Daoy (cell line): ENCODE data around the gene MARCHF2. TPM values are rescaled to one million over a fixed set of nuclear protein-coding genes. Genes with fewer than 3 reads are reported as not detected.

Experiments
- DNase-seq: peaks from one replicate; pipeline ENCODE4 v3.0.0-alpha.2; 2015; ENCODE audit warnings: low read depth
- total RNA-seq: library from RNA; depleted of rRNA; stranded (reverse); fragments of >200 nt; shearing (Covaris generic); gene quantifications from 2 replicates; pipeline ENCODE4 v1.2.3, GENCODE V29; 2014

The MARCHF2 gene
- total RNA-seq, 1 experiment from 2014 or later: 17.8 TPM

- DNase-seq: no peak
These were observed 25.2 kb upstream of the MARCHF2 start for GRCh38 chr19:8387688-8388611.

DNA sequence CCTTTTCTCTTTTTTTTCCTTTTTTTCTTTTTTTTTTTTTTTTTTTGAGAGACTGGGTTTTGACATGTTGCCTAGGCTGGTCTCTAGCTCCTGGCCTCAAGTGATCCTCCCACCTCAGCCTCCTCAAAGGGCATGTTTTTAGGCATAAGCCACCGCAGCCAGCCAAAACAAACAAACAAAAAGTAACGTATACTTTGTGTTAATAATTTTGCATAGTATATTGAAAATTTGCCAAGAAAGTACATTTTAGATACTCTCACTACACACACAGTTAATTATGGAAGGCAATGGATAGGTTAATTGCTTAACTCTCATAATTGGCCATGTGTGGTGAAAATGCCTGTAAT is 24.5 kb upstream of the MARCHF2 start:
- no peak for DNase-seq

GRCh38 chr19:8389891-8390616 is 23.1 kb upstream of the MARCHF2 start, which contains the start of gene RAB11B:
Gene RAB11B, plus strand, starts transcription at chr19:8390360. Its CDS starts 57 bp downstream, at chr19:8390417.
- DNase-seq: peak; percentile 100

DNA sequence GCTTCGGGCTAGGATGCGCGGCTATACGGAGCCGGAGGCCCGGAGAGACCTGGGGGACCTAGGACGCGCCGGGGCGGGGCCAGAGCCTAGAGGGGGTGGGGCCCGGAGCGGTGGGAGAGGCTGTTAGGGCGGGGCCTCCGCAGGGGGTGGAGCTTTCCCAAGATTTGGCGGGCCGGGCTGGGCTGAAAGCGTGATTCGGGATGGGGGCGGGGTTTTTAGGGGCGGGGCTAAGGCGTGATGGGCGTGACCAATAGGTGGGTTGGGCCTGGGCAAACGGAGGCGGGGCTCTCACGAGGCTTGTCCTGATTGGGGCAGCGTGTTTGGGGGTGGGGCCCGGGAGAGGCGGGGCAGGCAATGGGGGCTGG is 22.5 kb upstream of the MARCHF2 start:
- DNase-seq: peak; percentile 94

GRCh38 chr19:8391198-8392016 is 21.7 kb upstream of the MARCHF2 start:
- no peak for DNase-seq

- no peak for DNase-seq
These were observed 21.0 kb upstream of the MARCHF2 start for GRCh38 chr19:8392017-8392591.

- no peak for DNase-seq
These were observed 19.8 kb upstream of the MARCHF2 start for GRCh38 chr19:8393192-8393870.

GRCh38 chr19:8393871-8394250 is 19.2 kb upstream of the MARCHF2 start:
- DNase-seq: no peak

DNA sequence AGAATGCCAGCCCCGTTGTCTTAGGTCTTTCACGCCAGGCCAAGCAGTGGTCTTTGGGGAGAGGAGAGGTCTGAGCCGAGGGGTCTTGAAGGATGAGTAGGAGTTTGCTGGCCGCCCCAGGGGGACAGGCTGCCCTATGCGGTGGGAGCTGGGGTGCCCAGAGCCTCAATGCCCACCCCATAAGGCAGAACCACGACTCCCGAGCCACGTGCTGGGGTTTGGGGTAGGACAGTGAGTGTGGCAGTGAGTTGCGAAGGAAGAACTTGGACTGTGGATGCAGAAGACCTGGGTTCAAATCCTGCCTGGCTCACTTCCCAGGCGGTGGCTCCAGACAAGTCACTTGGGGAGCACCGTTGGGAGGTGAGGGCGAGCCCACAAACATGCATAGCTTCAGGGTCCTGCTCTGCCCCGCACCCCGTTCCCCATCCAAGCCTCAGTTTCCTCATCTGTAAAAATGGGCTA is 17.5 kb upstream of the MARCHF2 start:
- no peak for DNase-seq

DNA sequence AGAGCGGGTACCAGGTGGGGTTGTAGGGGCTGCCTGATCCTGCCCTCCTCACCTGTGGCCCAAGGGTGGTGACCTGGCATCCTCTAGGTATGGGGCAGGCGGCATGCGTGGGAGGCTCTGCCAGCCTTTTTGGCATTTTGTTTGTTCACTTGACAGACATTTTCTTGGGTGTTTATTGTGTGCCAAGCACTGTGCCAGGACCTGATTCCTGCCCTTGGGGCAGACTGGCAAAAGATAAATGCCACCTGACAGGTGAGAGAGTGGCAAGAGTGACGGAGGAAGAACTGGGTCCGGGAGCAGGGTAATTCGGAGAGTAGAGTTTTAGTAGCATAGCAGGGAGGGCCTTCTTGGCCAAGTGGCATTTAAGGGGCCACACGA is 16.9 kb upstream of the MARCHF2 start:
- DNase-seq: no peak

GRCh38 chr19:8396563-8397203 is 16.4 kb upstream of the MARCHF2 start:
- peak; percentile 74 for DNase-seq

DNA sequence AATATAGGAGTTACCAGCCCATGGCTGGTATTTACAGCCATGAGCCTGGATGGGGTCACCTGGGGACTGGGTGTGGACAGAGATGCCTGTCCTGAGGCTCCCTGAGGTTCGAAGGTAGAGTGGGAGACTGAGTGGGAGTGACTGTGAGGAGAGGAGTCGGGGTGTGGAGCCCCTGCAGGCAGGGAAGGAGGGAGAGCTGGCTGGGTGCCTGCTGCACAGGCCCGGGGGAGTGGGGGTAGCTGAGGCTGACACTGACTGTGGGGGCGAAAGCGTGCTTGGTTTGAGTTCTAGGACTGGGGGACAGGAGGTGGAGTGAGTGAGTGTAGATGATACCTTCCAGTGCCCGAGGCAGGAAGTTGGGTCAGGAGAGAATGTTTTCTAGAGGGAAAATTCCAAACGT is 15.8 kb upstream of the MARCHF2 start:
- no peak for DNase-seq

DNA sequence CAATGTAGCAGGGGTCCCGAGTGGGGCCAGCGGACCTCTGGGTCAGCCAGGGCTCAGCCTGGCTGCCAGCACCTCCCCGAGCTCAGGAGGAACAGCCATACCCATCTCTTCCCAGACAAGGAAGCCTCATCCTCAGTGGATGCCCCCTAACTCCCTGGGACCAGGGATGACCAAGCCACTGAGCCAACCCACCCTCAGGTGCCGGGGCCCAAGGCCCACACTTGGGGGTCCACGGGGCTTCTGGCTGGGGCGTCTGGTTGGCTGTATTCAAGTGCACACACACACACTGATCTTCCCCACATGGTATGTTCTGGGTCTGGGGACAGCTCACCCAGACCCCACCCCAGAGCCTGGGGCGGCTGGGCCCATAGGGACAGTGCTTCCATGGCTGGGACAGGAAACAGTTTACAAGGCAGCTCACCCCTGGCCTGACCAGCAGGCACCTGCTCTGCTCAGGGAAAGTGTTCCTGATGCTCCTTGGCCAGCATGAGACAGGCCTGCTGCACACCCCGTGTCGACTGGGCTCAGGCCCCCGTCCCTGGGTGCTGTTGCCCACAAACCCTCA is 15.3 kb upstream of the MARCHF2 start:
- no peak for DNase-seq

DNA sequence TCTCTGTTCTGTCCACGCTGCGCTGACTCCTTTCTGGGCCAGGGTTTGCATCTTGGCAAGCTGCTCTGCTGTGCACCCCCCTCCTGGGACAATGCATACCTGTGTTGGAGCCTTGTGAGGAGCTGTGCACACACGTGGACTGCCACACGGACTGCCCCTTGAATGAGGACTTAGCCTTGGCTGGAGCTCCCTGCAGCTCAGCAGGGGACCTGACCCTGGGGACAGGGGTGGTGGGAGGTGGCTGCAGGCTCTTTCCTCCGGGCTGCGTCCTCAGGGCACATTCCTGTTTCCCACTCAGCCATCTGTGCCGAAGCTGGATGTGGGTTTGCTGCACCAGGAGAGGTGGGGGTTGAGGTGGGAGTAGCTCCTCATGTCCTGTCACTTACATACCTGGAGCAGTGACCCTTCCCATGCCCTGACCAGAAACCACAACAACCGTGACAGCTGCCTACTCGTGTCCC is 14.8 kb upstream of the MARCHF2 start:
- DNase-seq: no peak

DNA sequence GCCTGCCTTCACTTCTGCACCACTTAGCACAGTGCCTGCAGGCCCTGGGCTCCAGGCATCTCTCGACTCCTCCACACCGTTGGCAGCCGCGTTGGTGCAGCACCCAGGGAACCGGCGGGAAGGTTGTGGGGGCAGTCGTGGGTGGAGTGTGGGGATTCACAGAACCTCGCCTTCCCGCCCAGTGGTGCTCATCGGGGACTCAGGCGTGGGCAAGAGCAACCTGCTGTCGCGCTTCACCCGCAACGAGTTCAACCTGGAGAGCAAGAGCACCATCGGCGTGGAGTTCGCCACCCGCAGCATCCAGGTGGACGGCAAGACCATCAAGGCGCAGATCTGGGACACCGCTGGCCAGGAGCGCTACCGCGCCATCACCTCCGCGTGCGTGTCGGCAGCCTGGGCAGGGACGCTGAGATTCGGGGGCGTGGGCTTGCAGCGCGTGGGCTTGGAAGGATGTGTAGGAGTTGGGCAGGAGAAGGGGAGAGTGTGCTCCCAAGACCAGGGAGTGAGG is 13.4 kb upstream of the MARCHF2 start:
- DNase-seq: no peak

DNA sequence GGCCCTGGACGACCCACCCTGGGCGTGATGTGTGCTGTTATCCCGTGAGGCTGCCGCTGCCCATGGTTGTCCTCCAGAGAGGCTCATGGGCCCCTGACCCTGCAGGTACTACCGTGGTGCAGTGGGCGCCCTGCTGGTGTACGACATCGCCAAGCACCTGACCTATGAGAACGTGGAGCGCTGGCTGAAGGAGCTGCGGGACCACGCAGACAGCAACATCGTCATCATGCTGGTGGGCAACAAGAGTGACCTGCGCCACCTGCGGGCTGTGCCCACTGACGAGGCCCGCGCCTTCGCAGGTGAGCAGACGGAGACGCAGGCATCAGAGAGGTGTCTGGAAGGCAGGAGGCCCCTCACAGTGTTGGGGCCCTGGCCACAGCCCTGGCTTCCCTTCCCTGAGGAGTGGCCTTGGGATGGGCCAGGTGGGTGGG is 11.1 kb upstream of the MARCHF2 start:
- DNase-seq: no peak

DNA sequence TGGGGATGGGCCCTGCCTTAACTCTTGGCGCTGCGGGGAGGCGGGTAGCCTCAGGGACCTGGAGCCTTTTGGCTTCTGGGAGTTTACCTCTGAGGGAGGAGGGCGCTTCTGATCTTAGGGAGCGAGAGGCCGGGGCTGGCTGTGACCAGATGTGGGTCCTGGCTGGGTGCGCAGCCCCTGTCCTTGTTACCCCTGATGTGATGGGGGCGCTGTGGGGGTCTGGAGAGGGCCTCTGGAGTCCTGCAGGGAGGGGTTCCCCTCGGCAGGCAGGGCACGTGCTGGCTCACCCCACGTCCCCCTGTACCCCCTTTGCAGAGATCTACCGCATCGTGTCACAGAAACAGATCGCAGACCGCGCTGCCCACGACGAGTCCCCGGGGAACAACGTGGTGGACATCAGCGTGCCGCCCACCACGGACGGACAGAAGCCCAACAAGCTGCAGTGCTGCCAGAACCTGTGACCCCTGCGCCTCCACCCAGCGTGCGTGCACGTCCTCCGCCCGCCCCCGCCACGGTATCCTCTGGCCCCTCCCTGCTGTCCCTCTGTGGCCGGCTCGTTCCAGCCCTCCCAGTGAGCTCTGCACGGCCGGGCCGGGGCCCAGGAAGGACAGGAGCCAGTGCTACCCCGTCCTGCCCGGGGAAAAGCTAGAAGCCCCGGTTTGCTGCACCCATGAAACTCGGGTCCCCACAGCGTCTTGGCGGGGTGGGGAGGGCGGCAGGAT is 9.8 kb upstream of the MARCHF2 start:
- DNase-seq: no peak

GRCh38 chr19:8403820-8404109 is 9.3 kb upstream of the MARCHF2 start:
- DNase-seq: no peak

- no peak for DNase-seq
These were observed 8.5 kb upstream of the MARCHF2 start for GRCh38 chr19:8404391-8405151.
